IMR-90 (cell line): ENCODE measurements around the gene GNL3. TPM values are rescaled to one million over a fixed set of nuclear protein-coding genes. Genes with fewer than 3 reads are reported as not detected.

Source experiments
- ATAC-seq: fragments of 200-7000 bp; cut with Tn5 transposase; 2 replicates; pipeline ENCODE4 v1.9.1; 2020; ENCODE audit warnings: low read depth, mild to moderate bottlenecking, moderate library complexity
- BruUV-seq: library from RNA; stranded (reverse); fragments of 400-500 nt; replicated peaks from 2 replicates; lab custom pipeline; 2021; lab: Mats Ljungman, UMichigan
- CTCF ChIA-PET: fragments of 300-600 bp; formaldehyde crosslinking; extraction: SDS; loops from one replicate; lab custom pipeline; 2021; ENCODE audit warnings: antibody characterized with exemption; lab: Yijun Ruan, JAX
- POLR2A ChIA-PET: fragments of 300-600 bp; sonication (Branson Sonifier 250); formaldehyde crosslinking; loops from one replicate; lab custom pipeline; 2022; ENCODE audit warnings: antibody characterized with exemption; ENCODE audit not compliant: unreplicated experiment; lab: Charles Lee
- DNase-seq: peaks from one replicate; pipeline ENCODE4 v3.0.0; 2013
- H2AFZ ChIP-seq: replicated peaks from 2 replicates; pipeline ENCODE3; 2013; ENCODE audit warnings: low read length, mild to moderate bottlenecking; ENCODE audit not compliant: poor library complexity
- H2AK5ac ChIP-seq: 2 replicates; pipeline ENCODE4 v1.6.1; 2013; ENCODE audit warnings: low read depth, low read length, inconsistent platforms
- H2AK9ac ChIP-seq: replicated peaks from 2 replicates; pipeline ENCODE3; 2013; ENCODE audit warnings: mild to moderate bottlenecking, low read depth, low read length, moderate library complexity; ENCODE audit not compliant: poor library complexity
- H2BK120ac ChIP-seq: 2 replicates; pipeline ENCODE4 v1.6.1; 2013; ENCODE audit warnings: low read depth, low read length, inconsistent platforms
- H2BK15ac ChIP-seq: 3 replicates; pipeline ENCODE4 v1.6.1; 2013; ENCODE audit warnings: low read depth, low read length, inconsistent platforms
- H2BK20ac ChIP-seq: 2 replicates; pipeline ENCODE4 v1.6.1; 2013; ENCODE audit warnings: low read depth, mild to moderate bottlenecking, inconsistent platforms, low read length, moderate library complexity
- H2BK5ac ChIP-seq: 2 replicates; pipeline ENCODE4 v1.6.1; 2013; ENCODE audit warnings: mild to moderate bottlenecking, low read depth, low read length, inconsistent platforms; ENCODE audit not compliant: poor library complexity, severe bottlenecking
- H3K14ac ChIP-seq: replicated peaks from 2 replicates; pipeline ENCODE4 v1.6.1; 2013; ENCODE audit warnings: low read depth, low read length, inconsistent platforms
- H3K18ac ChIP-seq: 2 replicates; pipeline ENCODE4 v1.6.1; 2013; ENCODE audit warnings: low read depth, low read length, control low read depth
- H3K23ac ChIP-seq: 2 replicates; pipeline ENCODE4 v1.6.1; 2013; ENCODE audit warnings: low read depth, low read length, inconsistent platforms
- H3K27ac ChIP-seq: 2 replicates; pipeline ENCODE4 v1.5.1; 2013; ENCODE audit warnings: mild to moderate bottlenecking, control low read depth, low read length; ENCODE audit not compliant: insufficient read depth
- H3K27me3 ChIP-seq: 2 replicates; pipeline ENCODE4 v1.6.1; 2013; ENCODE audit warnings: low read length; ENCODE audit not compliant: control insufficient read depth, insufficient read depth
- H3K36me3 ChIP-seq: 2 replicates; pipeline ENCODE4 v1.6.1; 2013; ENCODE audit warnings: low read length, mixed read lengths; ENCODE audit not compliant: control insufficient read depth, insufficient read depth
- H3K4ac ChIP-seq: 2 replicates; pipeline ENCODE4 v1.6.1; 2013; ENCODE audit warnings: low read depth, low read length, inconsistent platforms
- H3K4me1 ChIP-seq: 2 replicates; pipeline ENCODE4 v1.6.1; 2013; ENCODE audit warnings: low read length, mixed read lengths; ENCODE audit not compliant: control insufficient read depth, insufficient read depth
- H3K4me2 ChIP-seq: 2 replicates; pipeline ENCODE4 v1.6.1; 2013; ENCODE audit warnings: low read depth, mild to moderate bottlenecking, control low read depth, low read length, moderate library complexity
- H3K4me3 ChIP-seq: 2 replicates; pipeline ENCODE4 v1.5.1; 2013; ENCODE audit warnings: low read depth, mild to moderate bottlenecking, control low read depth, low read length, moderate library complexity; ENCODE audit not compliant: insufficient read depth
- H3K56ac ChIP-seq: 2 replicates; pipeline ENCODE4 v1.6.1; 2013; ENCODE audit warnings: low read length, inconsistent platforms; ENCODE audit not compliant: insufficient read depth; ENCODE audit errors: extremely low read depth
- H3K79me1 ChIP-seq, 2 experiments: 2 replicates each; pipeline ENCODE4 v1.6.1; 2013; ENCODE audit warnings: low read length in 2 of 2, inconsistent platforms in 1 of 2, low read depth in 1 of 2
- H3K9ac ChIP-seq: 2 replicates; pipeline ENCODE4 v1.6.1; 2013; ENCODE audit warnings: low read depth, low read length, control low read depth
- H3K9me1 ChIP-seq: 2 replicates; pipeline ENCODE4 v1.6.1; 2013; ENCODE audit warnings: low read length, inconsistent platforms; ENCODE audit not compliant: insufficient read depth
- H3K9me3 ChIP-seq: 2 replicates; pipeline ENCODE4 v1.6.1; 2013; ENCODE audit warnings: low read length; ENCODE audit not compliant: control insufficient read depth, insufficient read depth
- H4K20me1 ChIP-seq: 2 replicates; pipeline ENCODE4 v1.6.1; 2013; ENCODE audit warnings: low read length, inconsistent platforms; ENCODE audit not compliant: insufficient read depth
- H4K5ac ChIP-seq: 2 replicates; pipeline ENCODE4 v1.6.1; 2013; ENCODE audit warnings: mild to moderate bottlenecking, low read depth, low read length, control low read depth
- H4K8ac ChIP-seq, 2 experiments: 2 replicates each; pipeline ENCODE4 v1.6.1; 2013; ENCODE audit warnings: low read depth in 2 of 2, low read length in 2 of 2, control low read depth in 1 of 2, inconsistent platforms in 1 of 2
- H4K91ac ChIP-seq: 2 replicates; pipeline ENCODE4 v1.6.1; 2013; ENCODE audit warnings: low read depth, low read length, inconsistent platforms; ENCODE audit not compliant: insufficient read depth
- BHLHE40 ChIP-seq: fragments of 150-350 bp; IDR thresholded peaks from 2 replicates; pipeline ENCODE4 v1.6.1; 2016; ENCODE audit warnings: mild to moderate bottlenecking, low read depth, low read length
- CEBPB ChIP-seq: IDR thresholded peaks from 2 replicates; pipeline ENCODE4 v1.6.1; 2012; ENCODE audit warnings: low read depth, low read length, improper control_type of control experiment
- CHD1 ChIP-seq: IDR thresholded peaks from 2 replicates; pipeline ENCODE4 v1.6.1; 2012; ENCODE audit warnings: low read depth, low read length, improper control_type of control experiment
- FOS ChIP-seq: fragments of 150-350 bp; IDR thresholded peaks from 2 replicates; pipeline ENCODE4 v1.6.1; 2016; ENCODE audit warnings: low read depth, low read length
- MAFK ChIP-seq: IDR thresholded peaks from 2 replicates; pipeline ENCODE4 v1.6.1; 2012; ENCODE audit warnings: low read depth, low read length, improper control_type of control experiment
- MAZ ChIP-seq: IDR thresholded peaks from 2 replicates; pipeline ENCODE4 v1.6.1; 2012; ENCODE audit warnings: low read depth, mild to moderate bottlenecking, low read length, improper control_type of control experiment, moderate library complexity, borderline replicate concordance
- MXI1 ChIP-seq: IDR thresholded peaks from 2 replicates; pipeline ENCODE4 v1.6.1; 2012; ENCODE audit warnings: low read depth, mild to moderate bottlenecking, low read length, moderate library complexity, borderline replicate concordance
- NFE2L2 ChIP-seq: fragments of 150-350 bp; IDR thresholded peaks from 2 replicates; pipeline ENCODE4 v1.6.1; 2016; ENCODE audit warnings: low read depth, mild to moderate bottlenecking, low read length
- POLR2A ChIP-seq: IDR thresholded peaks from 2 replicates; pipeline ENCODE4 v1.6.1; 2012; ENCODE audit warnings: mild to moderate bottlenecking, low read depth, low read length
- RAD21 ChIP-seq: IDR thresholded peaks from 2 replicates; pipeline ENCODE4 v1.6.1; 2012; ENCODE audit warnings: low read length, improper control_type of control experiment
- RCOR1 ChIP-seq: IDR thresholded peaks from 2 replicates; pipeline ENCODE4 v1.6.1; 2012; ENCODE audit warnings: mild to moderate bottlenecking, low read length, improper control_type of control experiment; ENCODE audit not compliant: insufficient replicate concordance
- RFX5 ChIP-seq: IDR thresholded peaks from 2 replicates; pipeline ENCODE4 v1.8.0; 2012; ENCODE audit warnings: low read depth, mild to moderate bottlenecking, low read length, moderate library complexity
- SMC3 ChIP-seq: fragments of 150-350 bp; IDR thresholded peaks from 2 replicates; pipeline ENCODE4 v1.6.1; 2016; ENCODE audit warnings: low read depth, mild to moderate bottlenecking, antibody characterized with exemption, low read length, moderate library complexity
- WGBS, 2 experiments: methylation state at CpG; one replicate each; pipeline versions ENCODE4 v1.1.5 to v1.1.7; 2013; ENCODE audit warnings: missing lambda C conversion rate in 2 of 2; ENCODE audit not compliant: insufficient read length in 1 of 2; ENCODE audit errors: extremely low coverage in 2 of 2; 5-methylcytosine and 5-hydroxymethylcytosine counted together
- dilution Hi-C: fragments of 300-500 bp; cut with HindIII; formaldehyde crosslinking; loops from one replicate; pipeline ENCODE4 v1.14.3; 2018; ENCODE audit warnings: low sequenced_read_pairs; ENCODE audit not compliant: unreplicated experiment
- in situ Hi-C: fragments of 300-500 bp; cut with MboI; formaldehyde crosslinking; loops from 3 replicates; pipeline ENCODE4 v1.14.3; 2019; ENCODE audit warnings: low sequenced_read_pairs, inconsistent platforms, mixed read lengths
- intact Hi-C: fragments of 100-400 bp; cut with micrococcal nuclease; formaldehyde crosslinking; loops from 2 replicates; pipeline ENCODE4 v1.10.0; 2022
- polyA plus RNA-seq, 3 experiments: library from polyadenylated mRNA; depleted of rRNA; stranded (reverse); fragments of >200 nt; gene quantifications; 2 replicates each; pipeline ENCODE4 v1.2.3, GENCODE V29; 2012; ENCODE audit warnings: low replicate concordance in 1 of 3
- total RNA-seq: library from RNA; depleted of rRNA; stranded (reverse); fragments of >200 nt; gene quantifications from 2 replicates; pipeline ENCODE4 v1.2.3, GENCODE V29; 2012
- TF ChIP-seq, protein P1 (sequence below): fragments of 150-350 bp; IDR thresholded peaks from 2 replicates; pipeline ENCODE4 v1.6.1; 2016; ENCODE audit warnings: low read depth, mild to moderate bottlenecking, low read length, moderate library complexity, borderline replicate concordance
- TF ChIP-seq, protein P2 (sequence below): conservative IDR thresholded peaks from 2 replicates; pipeline ENCODE4 v1.5.1; 2012; ENCODE audit warnings: mild to moderate bottlenecking, low read depth, low read length, improper control_type of control experiment
- TF ChIP-seq, protein P3 (sequence below): fragments of 150-350 bp; IDR thresholded peaks from 2 replicates; pipeline ENCODE4 v1.6.1; 2017; ENCODE audit warnings: mild to moderate bottlenecking, antibody characterized with exemption, low read length, low read depth

Gene GNL3
- total and polyA plus RNA-seq, 2 of the 4 experiments (the other 2 are of a cell fraction), result 66.0 to 90.4 TPM

DNA sequence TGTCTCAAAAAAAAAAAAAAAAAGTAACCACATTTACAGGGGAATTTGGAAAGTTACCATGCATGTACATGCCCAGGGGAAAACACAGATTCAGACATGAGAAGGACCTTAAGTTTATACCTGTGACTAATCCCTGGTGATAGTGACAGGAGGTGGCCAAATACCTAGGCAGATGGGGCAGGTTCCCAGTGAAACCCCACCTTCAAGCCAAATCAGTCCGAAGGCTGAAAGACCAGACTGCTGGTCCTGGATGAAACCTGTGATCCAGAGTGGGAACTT, 35.8 kb downstream of the GNL3 start:
- in situ Hi-C loops (no loop called here), intact Hi-C loops (no loop called here), dilution Hi-C loops (no loop called here)
- no peak overlapping the region for H2BK15ac ChIP-seq
- no peaks in the 10 kb centered on the region for H3K79me1 ChIP-seq
- H3K9me3 ChIP-seq, result no peaks in the 10 kb centered on the region
- H3K27ac ChIP-seq, result no peak overlapping the region
- no peak overlapping the region for H4K5ac ChIP-seq
- no peak overlapping the region for H3K9ac ChIP-seq
- no peak overlapping the region for H2AK5ac ChIP-seq
- TF ChIP-seq BHLHE40, result no peak
- no peak for TF ChIP-seq POLR2A
- TF ChIP-seq, protein P1, sequence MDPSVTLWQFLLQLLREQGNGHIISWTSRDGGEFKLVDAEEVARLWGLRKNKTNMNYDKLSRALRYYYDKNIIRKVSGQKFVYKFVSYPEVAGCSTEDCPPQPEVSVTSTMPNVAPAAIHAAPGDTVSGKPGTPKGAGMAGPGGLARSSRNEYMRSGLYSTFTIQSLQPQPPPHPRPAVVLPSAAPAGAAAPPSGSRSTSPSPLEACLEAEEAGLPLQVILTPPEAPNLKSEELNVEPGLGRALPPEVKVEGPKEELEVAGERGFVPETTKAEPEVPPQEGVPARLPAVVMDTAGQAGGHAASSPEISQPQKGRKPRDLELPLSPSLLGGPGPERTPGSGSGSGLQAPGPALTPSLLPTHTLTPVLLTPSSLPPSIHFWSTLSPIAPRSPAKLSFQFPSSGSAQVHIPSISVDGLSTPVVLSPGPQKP, result no peak
- no peak for TF ChIP-seq CHD1
- TF ChIP-seq MAZ, result no peak
- TF ChIP-seq, protein P2, sequence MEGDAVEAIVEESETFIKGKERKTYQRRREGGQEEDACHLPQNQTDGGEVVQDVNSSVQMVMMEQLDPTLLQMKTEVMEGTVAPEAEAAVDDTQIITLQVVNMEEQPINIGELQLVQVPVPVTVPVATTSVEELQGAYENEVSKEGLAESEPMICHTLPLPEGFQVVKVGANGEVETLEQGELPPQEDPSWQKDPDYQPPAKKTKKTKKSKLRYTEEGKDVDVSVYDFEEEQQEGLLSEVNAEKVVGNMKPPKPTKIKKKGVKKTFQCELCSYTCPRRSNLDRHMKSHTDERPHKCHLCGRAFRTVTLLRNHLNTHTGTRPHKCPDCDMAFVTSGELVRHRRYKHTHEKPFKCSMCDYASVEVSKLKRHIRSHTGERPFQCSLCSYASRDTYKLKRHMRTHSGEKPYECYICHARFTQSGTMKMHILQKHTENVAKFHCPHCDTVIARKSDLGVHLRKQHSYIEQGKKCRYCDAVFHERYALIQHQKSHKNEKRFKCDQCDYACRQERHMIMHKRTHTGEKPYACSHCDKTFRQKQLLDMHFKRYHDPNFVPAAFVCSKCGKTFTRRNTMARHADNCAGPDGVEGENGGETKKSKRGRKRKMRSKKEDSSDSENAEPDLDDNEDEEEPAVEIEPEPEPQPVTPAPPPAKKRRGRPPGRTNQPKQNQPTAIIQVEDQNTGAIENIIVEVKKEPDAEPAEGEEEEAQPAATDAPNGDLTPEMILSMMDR, result no peak
- TF ChIP-seq RAD21, result no peak
- TF ChIP-seq, protein P3, sequence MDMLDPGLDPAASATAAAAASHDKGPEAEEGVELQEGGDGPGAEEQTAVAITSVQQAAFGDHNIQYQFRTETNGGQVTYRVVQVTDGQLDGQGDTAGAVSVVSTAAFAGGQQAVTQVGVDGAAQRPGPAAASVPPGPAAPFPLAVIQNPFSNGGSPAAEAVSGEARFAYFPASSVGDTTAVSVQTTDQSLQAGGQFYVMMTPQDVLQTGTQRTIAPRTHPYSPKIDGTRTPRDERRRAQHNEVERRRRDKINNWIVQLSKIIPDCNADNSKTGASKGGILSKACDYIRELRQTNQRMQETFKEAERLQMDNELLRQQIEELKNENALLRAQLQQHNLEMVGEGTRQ, result no peak
- no peak for TF ChIP-seq MAFK
- no peak for TF ChIP-seq RFX5
- no peak for TF ChIP-seq FOS
- no peak for TF ChIP-seq RCOR1
- TF ChIP-seq MXI1, result no peak
- TF ChIP-seq NFE2L2, result no peak
- no peak for TF ChIP-seq SMC3
- no peak for TF ChIP-seq CEBPB
- no peak overlapping the region for H2BK5ac ChIP-seq
- H4K91ac ChIP-seq, result no peak overlapping the region
- H2AFZ ChIP-seq, result no peak overlapping the region
- no peak overlapping the region for H3K56ac ChIP-seq
- no peak overlapping the region for H3K23ac ChIP-seq
- H2BK20ac ChIP-seq, result no peak overlapping the region
- no peak overlapping the region for H3K4me2 ChIP-seq
- no peak overlapping the region for H2AK9ac ChIP-seq
- ChIA-PET POLR2A (no interaction called here), CTCF (no interaction called here)
- H3K27me3 ChIP-seq, result no peaks in the 10 kb centered on the region
- no peaks in the 10 kb centered on the region for H3K4me1 ChIP-seq
- no peak overlapping the region for H2BK120ac ChIP-seq
- no CpG with 5 or more reads among the region's 1 CpG for WGBS, 2 experiments
- H3K4me3 ChIP-seq, result no peak overlapping the region
- ATAC-seq (no peak), DNase-seq (no peak)
- no peaks in the 10 kb centered on the region; the same call in 1 of the 2 replicates for H3K36me3 ChIP-seq
- no peak overlapping the region for H3K18ac ChIP-seq
- no peak overlapping the region for H4K8ac ChIP-seq
- H3K9me1 ChIP-seq, result no peaks in the 10 kb centered on the region
- no peak overlapping the region for H3K4ac ChIP-seq
- BruUV-seq, result no TSS peak
- no peaks in the 10 kb centered on the region for H4K20me1 ChIP-seq
- no peak overlapping the region for H3K14ac ChIP-seq
